Kidney epithelial cell (primary cell): ENCODE measurements around the gene SNCG. TPM values are rescaled to one million over a fixed set of nuclear protein-coding genes. Genes with fewer than 3 reads are reported as not detected.

Experiments
- DNase-seq: peaks from one replicate; pipeline ENCODE4 v3.0.0-alpha.2; 2010; ENCODE audit warnings: low read depth
- H3K27me3 ChIP-seq: 2 replicates; pipeline ENCODE4 v1.6.0; 2011; ENCODE audit warnings: low read length; ENCODE audit not compliant: control insufficient read depth, insufficient read depth
- H3K36me3 ChIP-seq: 2 replicates; pipeline ENCODE4 v1.5.1; 2011; ENCODE audit warnings: low read length; ENCODE audit not compliant: control insufficient read depth, insufficient read depth
- H3K4me3 ChIP-seq: 2 replicates; pipeline ENCODE4 v1.5.1; 2011; ENCODE audit warnings: low read depth, mild to moderate bottlenecking, control low read depth, low read length
- CTCF ChIP-seq: IDR thresholded peaks from 2 replicates; pipeline ENCODE4 v1.5.1; 2011; ENCODE audit warnings: mild to moderate bottlenecking, moderate library complexity, low read length, control low read depth, inconsistent platforms; ENCODE audit not compliant: insufficient read depth, poor library complexity, severe bottlenecking
- total RNA-seq: library from RNA; depleted of rRNA; stranded (reverse); fragments of >200 nt; gene quantifications from 2 replicates; pipeline ENCODE4 v1.2.3, GENCODE V29; 2015

The SNCG gene
- total RNA-seq, 1 donor from 2014 or later, result not detected

DNA sequence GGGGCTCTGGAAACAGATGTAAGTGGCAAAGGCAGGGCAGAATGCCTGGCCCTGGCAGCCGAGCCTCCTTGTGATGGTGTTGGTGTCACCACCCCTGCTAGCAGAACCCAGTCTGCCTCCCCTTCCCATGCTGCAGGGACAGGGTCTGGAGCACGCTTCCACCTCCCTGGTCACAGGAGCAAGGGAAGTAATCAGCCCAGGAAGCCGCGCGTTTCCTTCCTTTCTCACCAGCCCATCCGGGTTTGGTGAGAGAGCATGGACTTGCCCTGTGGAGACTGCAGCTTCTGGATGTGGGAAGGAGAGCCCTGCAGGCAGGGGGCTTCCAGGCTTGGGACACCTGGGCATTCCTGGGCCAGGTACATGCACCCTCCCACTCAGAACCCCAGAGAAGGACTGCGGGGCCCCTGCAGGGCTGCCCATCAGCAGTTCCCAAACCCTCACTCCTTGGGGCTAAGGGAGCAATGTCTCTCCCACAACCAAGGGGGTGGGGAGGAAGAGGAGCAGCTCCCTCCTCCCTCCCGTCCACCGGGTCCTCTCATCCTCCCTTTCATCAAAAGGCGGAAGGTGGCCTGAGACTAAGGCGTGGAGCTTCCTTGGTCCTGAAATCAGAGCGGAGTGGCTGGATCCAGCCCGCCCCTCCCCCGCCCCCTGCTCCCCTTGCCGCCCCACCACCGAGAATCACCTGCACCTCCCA is 2.8 kb upstream of the SNCG start:
- no peak overlapping the region for H3K4me3 ChIP-seq
- no peak for DNase-seq
- TF ChIP-seq CTCF, result no peak

DNA sequence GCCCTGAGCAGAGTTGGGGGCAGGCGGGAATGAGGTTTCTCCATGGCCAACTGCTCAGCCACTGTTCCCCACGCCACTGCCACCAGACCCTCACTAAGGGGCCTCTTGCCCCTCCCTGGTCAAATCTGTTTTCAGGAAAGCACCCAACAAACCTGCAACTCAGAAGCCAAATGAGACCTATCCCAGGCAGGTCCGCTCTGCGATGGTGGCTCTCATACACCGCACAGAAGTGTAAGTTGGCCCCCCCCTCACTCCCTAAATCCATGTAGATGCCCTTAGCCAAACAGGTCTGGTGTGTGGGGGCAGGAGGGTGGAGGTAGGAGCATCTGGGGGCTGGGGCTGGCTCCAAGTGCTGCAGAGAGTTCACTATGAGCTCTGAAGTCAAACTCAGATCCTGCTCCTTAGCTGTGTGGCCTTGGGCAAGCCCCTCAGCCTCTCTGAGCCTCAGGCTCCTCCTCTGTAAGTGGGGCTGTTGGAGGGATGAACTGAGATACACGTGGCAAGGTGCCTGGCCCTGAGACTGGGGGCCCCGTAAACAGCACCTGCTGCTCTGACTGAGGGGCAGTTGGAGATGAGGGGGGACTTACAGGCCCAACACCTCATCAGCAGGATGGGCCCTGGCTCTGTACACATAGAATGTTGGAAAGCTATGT is 2.1 kb upstream of the SNCG start:
- Histone ChIP-seq H3K27me3 (no peaks in the 10 kb centered on the region), H3K4me3 (no peak overlapping the region), H3K36me3 (no peaks in the 10 kb centered on the region)
- no peak for DNase-seq
- TF ChIP-seq CTCF, result no peak

More for the DNA sequence above, 2.8 kb upstream of the SNCG start:
- Histone ChIP-seq H3K27me3 (no peaks in the 10 kb centered on the region), H3K36me3 (no peaks in the 10 kb centered on the region)

DNA sequence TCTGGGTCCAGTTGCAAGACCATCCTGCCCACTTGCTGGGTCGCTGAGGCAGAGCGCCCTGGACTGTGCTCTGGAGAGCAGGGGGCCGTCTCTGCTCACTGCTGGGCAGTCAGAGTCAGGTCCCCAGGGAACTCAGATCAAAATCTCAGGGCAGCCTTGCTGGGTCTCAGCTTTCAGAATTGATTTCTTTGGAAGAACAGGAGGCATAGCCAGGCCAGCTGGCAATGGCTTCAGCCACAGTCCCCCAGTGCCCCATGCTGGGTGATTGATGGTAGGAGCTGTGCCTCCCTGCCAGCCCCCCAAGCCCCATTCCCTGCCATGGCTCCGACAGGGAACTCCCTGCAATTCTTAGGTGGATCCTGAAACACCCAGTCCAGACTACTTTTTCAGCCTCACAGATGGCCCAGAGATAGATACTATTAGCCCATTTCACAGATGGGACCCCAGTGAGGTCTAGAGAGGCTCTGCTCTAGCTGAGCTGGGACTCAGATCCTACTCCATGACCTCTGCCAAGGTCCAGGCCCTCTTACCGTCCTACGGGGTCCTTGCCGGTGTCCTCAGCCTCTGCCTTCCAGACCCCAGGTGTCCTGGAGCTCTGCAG is 1.5 kb upstream of the SNCG start:
- Histone ChIP-seq H3K27me3 (no peaks in the 10 kb centered on the region), H3K36me3 (no peaks in the 10 kb centered on the region), H3K4me3 (no peak overlapping the region)
- no peak for DNase-seq
- TF ChIP-seq CTCF, result no peak

GRCh38 chr10:86957471-86958115 is 806 bp upstream of the SNCG start, which contains the start of gene MMRN2:
MMRN2 (minus strand) TSS chr10:86957615; CDS start chr10:86957541, 74 bp downstream.
- TF ChIP-seq CTCF, result no peak
- Histone ChIP-seq H3K27me3 (no peaks in the 10 kb centered on the region), H3K4me3 (no peak within 1 kb of the TSS), H3K36me3 (no peaks in the 10 kb centered on the region)
- no peak for DNase-seq

GRCh38 chr10:86958901-86959736 is 720 bp downstream of the SNCG start:
- Histone ChIP-seq H3K27me3 (no peaks in the 10 kb centered on the region), H3K4me3 (no peak overlapping the region), H3K36me3 (no peaks in the 10 kb centered on the region)
- no peak for DNase-seq
- TF ChIP-seq CTCF, result no peak
